Activated naive CD4-positive, alpha-beta T cell treated with anti-CD3 and anti-CD28 coated beads, Interleukin-2, amount 50 U/mL, for 72 hours (primary cell): Measurements from ENCODE around the gene DROSHA. TPM values are rescaled to one million over a fixed set of nuclear protein-coding genes. Genes with fewer than 3 reads are reported as not detected.

Experiments used
- ATAC-seq, 2 donors: fragments of 150-1000 bp; cut with Tn5 transposase; 2 replicates each; pipeline ENCODE4 v1.10.0; 2021; ENCODE audit warnings: mild to moderate bottlenecking in 2 of 2, moderate library complexity in 2 of 2
- DNase-seq, 2 donors: peaks; one replicate each; pipeline ENCODE4 v3.0.0; 2021 to 2022; ENCODE audit warnings: low spot score in 2 of 2
- H3K27ac Mint-ChIP-seq, 2 donors: one replicate each; pipeline ENCODE4 v1.8.0; 2022; ENCODE audit warnings: mild to moderate bottlenecking in 2 of 2, mixed read lengths in 2 of 2
- H3K36me3 Mint-ChIP-seq, 2 donors: one replicate each; pipeline ENCODE4 v1.8.0; 2022; ENCODE audit warnings: mixed read lengths in 2 of 2
- H3K9me3 Mint-ChIP-seq, 2 donors: one replicate each; pipeline ENCODE4 v1.8.0; 2022; ENCODE audit warnings: mixed read lengths in 2 of 2
- total RNA-seq, 2 donors: library from RNA; stranded (reverse); gene quantifications; one replicate each; pipeline ENCODE4 v1.2.3, GENCODE V29; 2022

The DROSHA gene
- total RNA-seq, 2 donors from 2014 or later, result 77.6 to 80.4 TPM

DNA sequence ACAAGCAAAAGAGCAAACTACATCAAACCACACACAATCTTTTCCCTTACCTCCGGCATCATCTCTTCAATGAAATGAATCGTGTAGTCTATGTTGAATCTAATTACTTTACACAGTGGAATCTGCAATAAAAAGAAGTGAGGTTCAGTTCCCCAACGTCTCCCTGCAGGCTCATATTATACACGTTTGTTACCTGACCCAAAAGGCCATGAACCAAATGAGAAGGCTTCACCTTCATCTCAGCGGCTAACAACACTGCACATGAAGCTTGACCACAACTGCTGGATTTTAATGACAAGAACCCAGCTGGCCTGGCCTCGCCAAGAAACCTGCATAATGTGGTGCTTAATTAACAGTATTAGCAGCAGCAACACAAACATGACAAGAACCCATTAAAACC is 45.5 kb downstream of the DROSHA start:
- Mint-ChIP-seq H3K27ac (no peak overlapping the region), H3K9me3 (no peaks in the 10 kb centered on the region), H3K36me3 (peaks cover 0 to 13% of the 10 kb centered on the region in 2 donors)
- DNase-seq, result no peak
- no peak for ATAC-seq

DNA sequence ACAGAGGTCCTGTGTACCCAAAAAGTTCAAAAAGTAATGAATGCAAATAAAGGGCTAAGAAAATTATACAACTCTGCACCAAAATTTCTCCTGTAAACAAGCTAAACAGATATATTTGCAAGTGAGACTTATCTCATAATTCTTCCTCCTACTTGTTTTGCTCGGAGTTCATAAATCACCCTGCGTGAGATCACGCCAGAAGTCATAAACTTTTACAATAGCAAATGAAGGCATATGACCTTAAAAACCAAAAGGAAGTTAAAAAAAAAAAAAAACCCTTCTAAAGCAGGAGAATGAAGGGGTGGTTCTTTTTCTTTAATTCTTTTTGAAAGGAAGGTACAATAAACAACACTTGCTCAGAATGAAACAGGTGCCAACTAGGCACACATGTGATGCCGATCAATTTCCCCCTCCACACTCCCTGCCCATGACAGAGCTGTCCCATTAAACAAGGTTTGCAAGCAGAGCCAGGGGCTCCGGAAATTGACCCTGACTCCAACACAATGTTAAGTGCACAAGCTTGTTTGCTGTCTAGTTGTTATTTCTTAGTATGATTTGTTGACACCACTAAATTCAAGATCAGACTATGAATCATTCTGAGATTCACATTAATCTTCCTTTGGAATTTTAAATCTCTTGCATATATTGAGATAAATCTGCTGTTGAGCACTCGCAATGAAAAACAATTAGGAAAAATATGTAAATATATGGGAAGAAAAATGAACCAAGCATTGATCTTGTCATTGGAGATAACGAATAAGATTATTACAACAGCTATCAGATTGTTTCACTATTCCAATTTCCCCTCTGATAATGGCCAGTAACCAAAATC is 46.3 kb downstream of the DROSHA start:
- ATAC-seq (no peak), DNase-seq (no peak)
- no peaks in the 10 kb centered on the region for H3K9me3 Mint-ChIP-seq
- no peak overlapping the region for H3K27ac Mint-ChIP-seq
- peaks cover 3 to 16% of the 10 kb centered on the region in 2 donors for H3K36me3 Mint-ChIP-seq

DNA sequence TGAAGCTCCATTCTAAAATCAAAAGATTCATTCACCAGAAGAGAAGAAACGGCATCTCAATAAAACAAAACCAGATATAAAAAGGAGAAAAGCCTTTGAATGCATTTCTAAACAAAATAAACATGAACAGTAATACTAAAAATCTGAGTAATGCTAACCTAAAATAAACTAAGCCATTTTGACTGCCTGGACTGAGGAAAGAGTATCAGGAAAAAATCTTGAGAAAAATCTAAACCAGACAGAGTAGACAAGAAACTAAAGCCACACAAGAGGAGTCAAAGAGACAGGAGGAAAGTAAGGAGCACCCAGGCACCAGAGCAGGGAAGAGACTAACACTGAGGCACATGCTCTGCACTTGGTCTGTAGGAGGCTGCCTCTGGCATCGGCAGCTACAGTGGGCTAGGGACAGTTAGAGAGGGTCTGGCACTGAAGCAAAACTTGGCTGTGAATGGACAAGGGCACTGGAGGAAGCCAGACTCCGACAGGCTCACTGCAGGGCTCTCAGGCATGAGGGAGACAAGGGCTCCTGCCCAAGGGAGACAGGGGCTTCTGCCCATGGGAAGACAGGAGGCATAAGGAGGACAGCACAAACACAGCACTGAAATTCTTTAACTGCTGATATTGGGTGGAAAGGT is 50.2 kb downstream of the DROSHA start:
- DNase-seq (no peak), ATAC-seq (no peak)
- Mint-ChIP-seq H3K9me3 (no peaks in the 10 kb centered on the region), H3K36me3 (peaks cover 6 to 11% of the 10 kb centered on the region in 2 donors), H3K27ac (no peak overlapping the region)

DNA sequence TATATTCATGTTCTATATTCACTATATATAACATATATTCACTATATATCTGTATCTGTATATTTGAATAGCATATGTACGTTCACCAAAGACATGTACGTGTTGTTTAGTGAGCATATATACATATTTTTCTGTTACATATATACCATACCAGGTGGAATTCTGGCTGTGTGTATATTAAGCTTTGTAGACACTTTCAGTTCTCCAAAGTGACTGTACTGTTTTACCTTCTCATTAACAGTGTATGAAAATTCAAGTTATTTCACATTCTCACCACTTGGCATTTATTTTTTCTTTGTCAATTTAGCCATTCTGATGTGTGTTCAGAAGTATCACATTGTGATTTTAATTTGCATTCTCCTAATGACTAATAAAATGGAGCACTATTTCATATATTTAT is 52.2 kb downstream of the DROSHA start:
- ATAC-seq, result no peak
- Mint-ChIP-seq H3K27ac (no peak overlapping the region), H3K9me3 (no peaks in the 10 kb centered on the region), H3K36me3 (peaks cover 14 to 19% of the 10 kb centered on the region in 2 donors)
- no peak for DNase-seq

DNA sequence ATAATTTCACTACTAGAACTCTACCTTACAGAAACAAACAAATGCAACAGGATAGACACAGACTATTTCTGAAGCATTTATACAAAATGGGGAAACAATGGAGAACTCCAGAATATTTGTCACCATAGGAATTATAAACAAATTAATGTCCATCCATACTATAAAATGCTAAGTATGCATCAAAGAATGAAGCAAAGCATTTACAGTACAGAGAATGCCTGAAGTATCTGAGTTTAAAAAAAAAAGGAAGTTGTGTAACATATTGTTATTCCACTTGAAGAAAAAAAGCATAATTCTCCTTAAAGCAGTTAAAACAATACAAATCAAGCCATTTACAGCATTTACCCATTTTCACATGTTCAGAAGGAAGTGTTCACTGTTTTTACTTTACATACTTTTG is 53.0 kb downstream of the DROSHA start:
- ATAC-seq, result no peak
- no peaks in the 10 kb centered on the region for H3K9me3 Mint-ChIP-seq
- peaks cover 14 to 19% of the 10 kb centered on the region in 2 donors for H3K36me3 Mint-ChIP-seq
- DNase-seq, result no peak
- H3K27ac Mint-ChIP-seq, result no peak overlapping the region

DNA sequence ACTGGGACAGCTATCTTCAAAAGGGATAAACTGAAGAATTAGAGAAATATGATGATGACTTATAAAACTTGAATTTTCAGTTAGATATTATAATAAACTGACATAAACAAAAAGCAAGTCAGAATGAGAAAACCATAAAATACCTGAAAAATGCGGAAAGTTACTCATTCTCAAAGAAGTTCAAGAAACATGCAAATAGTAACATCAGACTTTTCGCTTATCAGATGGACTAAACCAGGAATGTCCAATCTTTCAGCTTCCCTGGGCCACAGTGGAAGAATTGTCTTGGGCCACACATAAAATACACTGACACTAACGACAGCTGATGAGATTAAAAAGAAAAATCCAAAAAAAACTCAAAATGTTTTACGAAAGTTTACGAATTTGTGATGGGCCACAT is 53.9 kb downstream of the DROSHA start:
- no peak for ATAC-seq
- Mint-ChIP-seq H3K9me3 (no peaks in the 10 kb centered on the region), H3K27ac (no peak overlapping the region), H3K36me3 (peaks cover 19 to 21% of the 10 kb centered on the region in 2 donors)
- no peak for DNase-seq

DNA sequence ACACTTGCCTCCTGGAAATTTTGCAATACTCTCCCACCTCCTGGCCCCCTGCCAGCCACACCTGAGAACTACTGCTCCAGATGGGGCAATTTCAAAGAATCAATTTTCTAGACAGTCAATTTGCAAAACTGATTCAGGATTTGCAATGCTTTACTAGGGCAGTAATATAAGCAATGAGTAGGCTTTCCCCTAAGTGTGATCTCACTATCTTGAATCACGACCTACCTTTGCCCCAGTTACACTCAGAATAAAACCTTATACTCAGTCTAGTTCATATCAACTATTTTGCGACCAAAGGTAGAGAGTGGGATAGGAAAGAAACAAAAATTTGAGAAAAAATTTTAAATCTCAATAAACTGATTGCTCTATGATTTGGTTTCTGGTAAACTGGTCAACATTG is 54.4 kb downstream of the DROSHA start:
- H3K36me3 Mint-ChIP-seq, result peaks cover 19 to 25% of the 10 kb centered on the region in 2 donors
- no peaks in the 10 kb centered on the region for H3K9me3 Mint-ChIP-seq
- no peak overlapping the region for H3K27ac Mint-ChIP-seq
- DNase-seq, result no peak
- ATAC-seq, result peak in 1 of 2 donors; percentile 58

DNA sequence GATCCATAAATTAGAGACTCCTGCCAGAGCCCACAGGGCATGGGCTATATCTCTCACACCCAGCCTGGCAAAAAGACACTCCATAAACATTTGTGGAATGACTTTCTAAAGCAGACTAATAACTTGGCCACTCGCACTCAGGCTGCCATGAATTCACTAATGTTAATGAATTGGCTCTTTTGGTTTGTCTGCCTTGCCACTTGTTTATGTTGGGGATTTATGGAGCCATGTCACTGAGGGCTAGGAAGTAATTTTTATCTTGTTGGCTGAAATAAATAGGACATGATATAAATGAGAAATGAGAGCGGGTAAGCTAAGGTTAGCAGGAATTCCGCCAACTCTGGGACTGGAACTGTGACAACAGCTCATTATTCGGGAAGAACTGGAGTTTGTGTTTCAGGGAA is 55.2 kb downstream of the DROSHA start:
- ATAC-seq, result no peak
- H3K36me3 Mint-ChIP-seq, result peaks cover 19 to 25% of the 10 kb centered on the region in 2 donors
- DNase-seq, result no peak
- no peak overlapping the region for H3K27ac Mint-ChIP-seq
- H3K9me3 Mint-ChIP-seq, result no peaks in the 10 kb centered on the region

DNA sequence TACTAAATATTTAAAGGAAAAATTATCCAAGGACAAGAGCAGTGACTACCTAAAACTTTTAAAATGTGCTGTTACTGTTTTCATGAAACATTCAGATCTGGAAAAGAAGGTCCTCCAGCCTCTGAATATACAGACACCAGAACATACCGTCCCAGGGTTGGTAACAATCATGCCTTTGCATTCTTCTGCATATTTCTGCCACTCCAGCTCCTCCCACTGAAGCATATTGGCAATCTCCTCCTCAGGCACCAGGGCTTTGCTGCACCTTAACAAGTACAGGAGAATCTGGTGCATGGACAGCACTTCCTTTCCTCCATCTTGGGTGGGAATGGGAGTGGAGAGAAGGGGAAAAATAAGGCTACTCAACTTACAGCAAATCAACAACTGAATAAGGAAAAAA is 60.0 kb downstream of the DROSHA start:
- ATAC-seq, result no peak
- H3K27ac Mint-ChIP-seq, result no peak overlapping the region

DNA sequence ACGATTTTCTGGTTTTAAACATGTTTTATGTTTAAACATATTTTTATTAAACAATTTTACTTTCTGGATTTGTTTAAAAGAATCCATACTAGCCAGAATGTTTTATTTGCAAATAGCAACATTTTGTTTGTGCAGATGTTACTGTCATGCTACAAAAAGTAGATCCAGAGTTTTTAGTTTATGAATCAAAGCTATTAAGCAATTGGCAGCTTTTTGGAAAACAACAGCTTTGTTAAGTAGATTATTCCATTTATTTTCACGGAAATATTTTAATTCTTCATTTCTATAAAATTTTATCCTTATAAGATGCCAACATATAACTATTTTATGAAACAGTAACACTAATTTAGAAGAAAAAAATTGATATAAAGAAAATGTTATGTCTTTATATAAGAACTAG is 60.9 kb downstream of the DROSHA start:
- Mint-ChIP-seq H3K9me3 (no peaks in the 10 kb centered on the region), H3K27ac (no peak overlapping the region), H3K36me3 (peaks cover 44 to 45% of the 10 kb centered on the region in 2 donors)
- DNase-seq (no peak), ATAC-seq (no peak)

More for the DNA sequence above, 60.0 kb downstream of the DROSHA start:
- Mint-ChIP-seq H3K36me3 (peaks cover 37 to 38% of the 10 kb centered on the region in 2 donors), H3K9me3 (no peaks in the 10 kb centered on the region)
- no peak for DNase-seq

DNA sequence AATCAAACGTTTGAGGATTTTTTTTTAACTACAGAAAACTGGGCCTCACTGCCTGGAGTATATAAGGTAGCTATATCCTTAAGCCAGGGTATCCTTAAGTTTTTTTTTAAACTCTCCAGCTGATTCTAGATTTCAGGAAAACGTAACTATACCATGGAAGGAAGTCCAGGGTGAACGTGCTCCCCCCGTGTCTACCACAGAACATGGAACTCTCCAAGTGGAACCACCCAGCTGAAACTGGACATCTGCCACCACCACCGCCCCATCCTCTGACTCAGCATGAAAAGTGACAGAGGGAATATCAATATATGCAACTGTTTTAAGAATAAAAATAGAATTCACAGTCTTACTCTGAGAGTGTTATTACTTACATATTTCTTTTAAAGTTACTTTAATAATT is 61.3 kb downstream of the DROSHA start:
- ATAC-seq, result no peak
- Mint-ChIP-seq H3K36me3 (peaks cover 44 to 45% of the 10 kb centered on the region in 2 donors), H3K9me3 (no peaks in the 10 kb centered on the region), H3K27ac (no peak overlapping the region)
- DNase-seq, result no peak

DNA sequence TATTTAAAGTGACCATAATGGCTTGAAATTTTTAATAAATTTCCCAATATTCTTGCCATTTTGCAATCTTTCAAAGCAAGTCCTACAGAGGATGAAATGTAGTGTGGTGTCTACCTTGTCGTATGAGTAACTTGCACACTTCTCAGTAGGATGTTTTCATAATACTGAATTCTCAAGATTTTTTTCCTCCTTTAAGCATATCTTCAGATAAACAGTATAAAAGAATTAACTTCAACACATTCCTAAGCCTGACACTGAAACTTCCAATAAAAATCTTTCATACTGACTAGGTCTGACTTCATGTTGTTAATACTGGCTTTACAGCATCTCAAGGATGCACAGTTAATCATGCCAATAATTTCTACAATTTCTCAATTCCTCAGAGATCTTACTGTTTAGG is 62.0 kb downstream of the DROSHA start:
- no peak overlapping the region for H3K27ac Mint-ChIP-seq
- H3K9me3 Mint-ChIP-seq, result no peaks in the 10 kb centered on the region
- ATAC-seq, result no peak
- peaks cover 45 to 49% of the 10 kb centered on the region in 2 donors for H3K36me3 Mint-ChIP-seq
- no peak for DNase-seq

DNA sequence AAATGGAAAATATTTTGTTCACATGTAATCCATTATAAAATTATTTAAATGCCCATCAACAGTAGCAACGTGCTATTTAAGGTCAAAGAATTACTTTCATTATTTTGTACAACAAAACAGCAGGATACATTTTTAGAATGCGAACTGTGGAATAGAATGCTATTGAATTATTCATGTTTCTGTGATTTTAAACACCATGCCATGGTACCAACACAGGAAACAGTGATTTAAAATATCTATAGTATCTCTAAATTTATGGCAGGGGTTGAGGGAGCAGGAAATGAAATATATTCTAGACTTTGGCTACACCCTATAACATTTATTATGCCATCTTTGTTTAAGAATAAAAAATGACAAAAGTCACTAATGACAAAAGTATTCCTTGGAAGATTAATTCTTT is 62.4 kb downstream of the DROSHA start:
- ATAC-seq, result no peak

DNA sequence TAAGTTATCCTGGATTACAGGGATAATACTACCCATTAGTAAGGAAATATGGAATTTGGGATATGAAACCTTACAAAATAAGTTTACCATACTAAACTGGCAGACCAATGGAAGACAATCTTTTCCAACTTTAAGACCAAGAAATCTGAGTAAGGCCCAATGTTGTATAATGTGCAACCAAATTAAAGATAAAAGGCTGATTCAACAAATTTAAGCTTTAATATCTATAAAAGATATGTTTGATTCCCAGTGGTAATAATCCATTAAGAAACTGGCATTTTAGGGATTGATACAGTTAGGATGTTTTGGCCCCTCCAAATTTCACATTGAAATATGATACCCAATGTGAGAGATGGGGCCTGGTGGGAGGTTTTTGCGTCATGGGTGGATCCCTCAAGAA is 66.6 kb downstream of the DROSHA start:
- no peak for DNase-seq
- Mint-ChIP-seq H3K9me3 (peaks cover 12% of the 10 kb centered on the region in 2 donors), H3K27ac (no peak overlapping the region), H3K36me3 (peaks cover 71 to 87% of the 10 kb centered on the region in 2 donors)
- no peak for ATAC-seq

More for the DNA sequence above, 62.4 kb downstream of the DROSHA start:
- Mint-ChIP-seq H3K27ac (no peak overlapping the region), H3K9me3 (no peaks in the 10 kb centered on the region), H3K36me3 (peaks cover 49 to 53% of the 10 kb centered on the region in 2 donors)
- DNase-seq, result no peak

DNA sequence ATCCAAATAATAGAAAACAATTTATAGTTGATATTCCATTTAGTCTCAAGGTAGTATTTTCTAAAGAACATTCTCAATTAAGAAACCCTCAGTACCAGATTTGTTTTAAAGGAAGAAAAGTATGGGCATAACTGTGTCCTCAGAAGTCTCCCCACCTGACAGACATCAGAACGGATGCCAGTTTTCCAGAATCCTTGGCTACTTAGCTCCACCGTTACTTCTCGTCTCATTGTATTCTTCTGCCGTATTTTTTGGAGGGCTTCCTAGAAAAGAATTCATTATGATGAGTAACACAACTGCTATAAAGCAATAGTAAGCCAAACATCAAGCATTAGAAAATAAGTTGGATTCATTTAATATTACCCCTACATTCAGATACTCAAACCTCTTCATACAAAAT is 67.8 kb downstream of the DROSHA start:
- Mint-ChIP-seq H3K9me3 (peaks cover 12 to 15% of the 10 kb centered on the region in 2 donors), H3K27ac (no peak overlapping the region), H3K36me3 (peaks cover 78 to 94% of the 10 kb centered on the region in 2 donors)
- no peak for ATAC-seq
- DNase-seq, result no peak

DNA sequence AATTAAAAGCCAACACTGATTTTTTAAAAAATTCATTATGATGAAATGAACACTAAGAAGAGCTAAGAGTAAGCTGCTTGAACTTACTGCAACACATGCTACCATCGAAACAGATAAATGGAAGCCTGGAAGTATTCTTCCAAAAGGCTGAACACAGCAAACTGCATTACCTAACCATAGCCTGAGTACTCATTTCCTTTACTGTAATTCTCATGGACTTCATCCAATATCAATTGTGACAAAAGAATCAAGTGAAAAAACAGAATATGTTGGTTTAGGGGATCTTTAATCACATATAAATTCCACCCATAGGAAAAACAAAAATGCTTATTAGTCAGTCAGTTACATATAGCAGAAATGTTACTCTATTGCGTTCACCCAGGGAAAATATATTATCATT is 68.5 kb downstream of the DROSHA start:
- no peak overlapping the region for H3K27ac Mint-ChIP-seq
- no peak for ATAC-seq
- H3K9me3 Mint-ChIP-seq, result peaks cover 12 to 15% of the 10 kb centered on the region in 2 donors
- DNase-seq, result no peak
- H3K36me3 Mint-ChIP-seq, result peaks cover 76 to 93% of the 10 kb centered on the region in 2 donors

DNA sequence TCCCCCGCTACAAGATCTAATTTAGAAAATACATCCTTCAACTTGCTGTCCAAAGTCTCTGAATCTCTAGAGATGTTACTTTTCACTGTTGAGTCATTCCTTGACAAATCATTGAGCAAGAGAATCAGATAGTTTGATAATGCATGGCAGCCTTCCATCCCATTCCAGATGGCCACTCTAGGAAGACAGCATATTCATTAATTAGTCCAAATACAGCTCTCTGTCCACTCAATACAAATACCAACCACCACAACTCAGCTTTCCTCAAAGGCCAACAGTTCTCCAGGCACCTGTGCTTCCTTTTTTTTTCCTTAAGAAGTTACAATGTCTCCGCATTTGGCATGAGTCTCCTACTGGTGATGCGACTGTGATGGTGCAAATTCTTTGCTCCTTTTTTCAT is 72.3 kb downstream of the DROSHA start:
- H3K27ac Mint-ChIP-seq, result no peak overlapping the region
- ATAC-seq (no peak), DNase-seq (no peak)
- H3K9me3 Mint-ChIP-seq, result peaks cover 23 to 28% of the 10 kb centered on the region in 2 donors
- H3K36me3 Mint-ChIP-seq, result peaks cover 76 to 89% of the 10 kb centered on the region in 2 donors

DNA sequence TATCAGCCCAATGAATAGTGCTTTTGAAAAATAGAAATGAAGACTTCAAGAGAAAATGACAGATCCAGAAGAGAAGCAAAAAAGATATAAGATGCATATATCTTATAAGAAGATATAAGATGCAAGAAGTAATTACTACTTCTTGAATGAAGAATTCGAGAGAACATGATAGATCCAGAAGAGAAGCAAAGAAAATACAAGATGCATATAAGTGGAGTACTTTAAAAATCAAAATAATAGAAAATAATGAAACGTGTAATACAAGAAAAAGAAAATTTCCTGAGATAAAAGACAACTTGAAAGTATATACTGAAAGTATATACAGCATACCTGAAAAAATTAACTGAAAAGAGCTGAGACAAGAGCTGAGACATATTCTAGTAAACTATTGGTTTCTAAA is 76.7 kb downstream of the DROSHA start:
- ATAC-seq, result no peak
- Mint-ChIP-seq H3K27ac (no peak overlapping the region), H3K36me3 (peaks cover 60 to 66% of the 10 kb centered on the region in 2 donors), H3K9me3 (peaks cover 11 to 15% of the 10 kb centered on the region in 2 donors)
- no peak for DNase-seq
